ENCODE measurements around the gene MMP17. TPM values are rescaled to one million over a fixed set of nuclear protein-coding genes. Genes with fewer than 3 reads are reported as not detected.
"Not testable (repeated sequence)": the region's sequence is repeated elsewhere in the genome, so short reads cannot be mapped to it uniquely, and the experiment has no call there.

MMP17 gene
- total RNA-seq, 1 donor, result 8.6 TPM

GRCh38 chr12:131806674-131807073 lies 21.5 kb upstream of the MMP17 start:
- DNase-seq (ENCODE audit: low read depth), result no peak
- H3K4me3 ChIP-seq (ENCODE audit: low read depth, low read length), result no peak overlapping the region
- TF ChIP-seq CTCF (IDR thresholded peaks at IDR 0.05; ENCODE audit: insufficient read depth, low read depth, low read length), result no peak

GRCh38 chr12:131808744-131809371 lies 19.3 kb upstream of the MMP17 start:
- peak overlapping the region; percentile 55 for H3K4me3 ChIP-seq (ENCODE audit: low read depth, low read length)
- TF ChIP-seq CTCF (IDR thresholded peaks at IDR 0.05; ENCODE audit: insufficient read depth, low read depth, low read length), result no peak
- DNase-seq (ENCODE audit: low read depth), result peak; percentile 48

- not testable (repeated sequence) for H3K4me3 ChIP-seq (ENCODE audit: low read depth, low read length); DNase-seq (ENCODE audit: low read depth)
These were observed 18.5 kb upstream of the MMP17 start for GRCh38 chr12:131809476-131810254.

- DNase-seq (ENCODE audit: low read depth), result no peak
- TF ChIP-seq CTCF (IDR thresholded peaks at IDR 0.05; ENCODE audit: insufficient read depth, low read depth, low read length), result no peak
- H3K4me3 ChIP-seq (ENCODE audit: low read depth, low read length), result no peak overlapping the region
These were observed 17.5 kb upstream of the MMP17 start for GRCh38 chr12:131810726-131811125.

GRCh38 chr12:131815131-131815530 lies 13.1 kb upstream of the MMP17 start:
- no peak for TF ChIP-seq CTCF (IDR thresholded peaks at IDR 0.05; ENCODE audit: insufficient read depth, low read depth, low read length)
- H3K4me3 ChIP-seq (ENCODE audit: low read depth, low read length), result no peak overlapping the region
- DNase-seq (ENCODE audit: low read depth), result no peak

GRCh38 chr12:131816495-131816894 lies 11.7 kb upstream of the MMP17 start:
- no peak overlapping the region for H3K4me3 ChIP-seq (ENCODE audit: low read depth, low read length)
- TF ChIP-seq CTCF (IDR thresholded peaks at IDR 0.05; ENCODE audit: insufficient read depth, low read depth, low read length), result no peak
- no peak for DNase-seq (ENCODE audit: low read depth)

- no peak overlapping the region for H3K4me3 ChIP-seq (ENCODE audit: low read depth, low read length)
- no peak for TF ChIP-seq CTCF (IDR thresholded peaks at IDR 0.05; ENCODE audit: insufficient read depth, low read depth, low read length)
- no peak for DNase-seq (ENCODE audit: low read depth)
These were observed 11.0 kb upstream of the MMP17 start for GRCh38 chr12:131817241-131817640.
